HK-2 (cell line): ENCODE measurements around the gene HNMT.
"Not testable (repeated sequence)": the region's sequence is repeated elsewhere in the genome, so short reads cannot be mapped to it uniquely, and the experiment has no call there.

Experiments used
- DNase-seq: peaks from one replicate; pipeline ENCODE4 v3.0.0-alpha.2; 2018; ENCODE audit not compliant: unreplicated experiment

Gene HNMT

DNA sequence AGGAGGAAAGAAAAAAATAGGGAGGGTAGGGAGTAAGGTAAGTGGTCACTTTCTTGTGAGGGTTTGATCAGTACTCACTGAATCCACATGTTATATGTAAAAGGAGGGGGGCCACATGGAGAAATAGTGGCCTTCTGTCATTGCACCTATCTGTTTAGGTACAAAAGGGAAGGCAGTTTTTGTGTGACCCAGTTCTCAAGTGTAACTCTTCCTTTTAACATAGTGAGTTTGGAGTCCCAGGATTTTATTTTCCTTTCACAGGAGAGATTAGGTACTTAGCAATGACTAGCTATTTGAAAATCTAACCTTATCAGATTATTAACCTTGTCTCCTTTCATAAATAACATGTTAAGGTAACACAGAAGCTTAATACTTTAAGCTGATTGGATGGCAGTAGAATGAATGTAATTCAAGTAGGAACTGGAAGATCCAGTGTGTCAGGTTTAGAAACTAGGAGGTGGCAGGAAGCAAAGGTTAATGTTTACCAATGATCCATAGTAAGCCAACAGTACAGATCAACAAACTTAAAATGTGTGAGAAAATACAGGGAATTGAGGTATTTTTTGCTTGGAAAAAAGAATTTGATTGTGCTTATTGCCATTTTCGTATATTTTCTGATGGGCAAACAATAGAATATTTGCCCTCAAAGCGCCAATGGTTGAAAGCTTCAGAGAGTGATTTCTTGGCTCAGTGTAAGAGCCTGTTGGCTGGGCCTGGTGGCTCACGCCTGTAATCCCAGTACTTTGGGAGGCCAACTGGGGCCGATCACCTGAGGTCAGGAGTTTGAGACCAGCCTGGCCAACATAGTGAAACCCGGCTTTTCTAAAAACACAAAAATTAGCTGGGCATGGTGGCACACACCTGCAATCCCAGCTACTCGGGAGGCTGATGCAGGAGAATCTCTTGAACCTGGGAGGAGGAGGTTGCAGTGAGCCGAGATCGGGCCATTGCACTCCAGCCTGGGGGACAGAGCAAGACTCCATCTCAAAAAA, 11.3 kb downstream of the HNMT start:
- DNase-seq, result no peak

DNA sequence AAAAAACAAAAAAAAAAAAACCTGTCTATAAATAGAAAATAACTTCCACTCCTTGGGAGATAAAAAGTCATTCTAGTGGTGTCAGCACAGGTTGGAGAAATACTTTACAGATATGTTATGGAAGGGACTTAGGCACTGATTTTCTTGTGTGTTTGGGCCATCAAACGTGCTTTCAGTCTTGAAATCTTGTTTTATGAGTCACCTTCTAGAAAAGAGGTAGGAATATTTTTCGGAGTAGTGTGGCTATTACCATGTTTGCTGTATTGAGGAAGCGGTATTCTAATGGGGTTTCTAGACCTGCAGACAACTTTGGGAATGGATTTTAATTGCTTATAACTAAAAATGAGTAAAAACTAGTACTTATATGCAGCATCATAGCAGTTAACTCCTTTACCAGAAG, 12.0 kb downstream of the HNMT start:
- DNase-seq, result no peak

DNA sequence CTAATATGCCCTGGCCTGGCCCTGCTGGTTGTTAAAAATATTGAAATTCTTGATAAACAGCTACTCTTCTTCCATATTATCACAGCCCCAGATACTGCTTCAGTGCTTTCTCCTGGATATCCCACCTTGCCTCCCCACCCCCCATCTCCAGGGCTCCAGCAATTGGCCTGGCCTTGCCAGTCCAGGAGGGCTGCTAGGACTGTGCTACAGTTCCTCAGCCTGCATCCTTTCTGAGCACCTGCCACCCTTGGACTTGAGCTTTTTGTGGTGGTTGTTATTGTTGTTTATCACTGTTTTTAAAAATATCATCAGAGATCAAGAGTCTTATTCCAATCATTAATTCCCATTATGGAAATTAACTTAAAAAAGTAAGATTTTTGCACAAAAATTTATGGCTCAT, 13.5 kb downstream of the HNMT start:
- no peak for DNase-seq

DNA sequence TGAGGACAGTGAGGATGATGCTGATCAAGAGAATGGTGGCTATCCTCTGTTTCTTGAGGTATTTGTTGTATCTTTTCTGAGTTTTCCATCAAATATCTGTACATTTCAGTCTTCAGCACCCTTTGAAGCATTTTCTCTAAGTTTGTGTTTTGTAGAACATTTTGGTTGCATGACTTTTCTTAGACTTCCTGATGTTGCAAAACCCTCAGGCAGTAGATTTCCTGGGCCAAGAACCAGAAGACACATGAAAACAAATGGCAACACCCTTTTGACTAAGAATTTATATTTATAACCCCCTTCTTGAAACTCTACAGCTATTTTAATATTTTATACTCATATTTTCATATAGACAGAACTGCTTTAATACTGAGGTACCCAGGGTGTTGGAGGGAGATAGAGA, 16.2 kb downstream of the HNMT start:
- no peak for DNase-seq

DNA sequence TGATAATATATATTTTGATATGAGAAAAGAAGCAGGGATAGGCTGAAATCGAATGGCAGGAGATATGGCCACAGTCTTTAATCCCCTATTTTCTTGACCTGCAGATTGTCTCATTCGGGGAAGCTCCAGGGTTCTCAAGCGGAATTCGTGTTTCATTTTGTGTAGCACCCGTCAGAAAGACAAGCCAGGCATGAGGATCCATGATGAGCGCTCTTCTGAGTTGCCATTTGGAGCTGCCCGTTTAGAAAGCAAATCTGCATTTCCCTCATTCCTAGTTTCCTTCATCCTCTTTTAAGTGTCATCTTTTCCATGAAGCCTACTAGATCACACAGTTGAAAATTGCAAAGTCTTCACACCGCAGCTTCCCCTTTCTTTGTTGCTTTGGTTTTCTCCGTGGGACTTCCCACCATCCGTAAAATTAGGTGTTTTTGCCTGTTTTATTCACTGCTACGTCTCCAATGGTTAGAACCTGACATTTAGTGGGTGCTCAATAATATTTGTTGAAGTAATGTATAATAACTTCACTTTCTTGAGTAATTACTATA, 16.9 kb downstream of the HNMT start:
- DNase-seq, result no peak

DNA sequence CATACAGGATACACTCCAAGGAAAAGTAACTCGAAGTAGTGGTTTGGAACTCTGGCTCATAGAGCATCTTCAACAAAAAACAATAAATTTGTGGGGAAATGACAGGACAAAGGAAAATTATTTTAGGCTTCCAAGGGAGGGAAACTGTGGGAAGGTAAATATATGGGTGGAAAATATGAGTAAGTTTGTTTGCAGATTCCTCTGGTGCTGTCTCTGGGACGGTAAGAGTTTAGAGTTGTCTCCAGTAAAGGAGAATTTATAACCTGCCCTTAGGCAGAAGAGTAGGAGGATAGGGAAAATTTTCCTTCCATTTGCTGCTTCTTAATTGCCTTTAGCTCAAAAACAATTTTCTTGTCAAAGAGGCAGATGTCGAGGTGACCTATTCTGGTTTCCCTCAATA, 19.3 kb downstream of the HNMT start:
- DNase-seq, result no peak

DNA sequence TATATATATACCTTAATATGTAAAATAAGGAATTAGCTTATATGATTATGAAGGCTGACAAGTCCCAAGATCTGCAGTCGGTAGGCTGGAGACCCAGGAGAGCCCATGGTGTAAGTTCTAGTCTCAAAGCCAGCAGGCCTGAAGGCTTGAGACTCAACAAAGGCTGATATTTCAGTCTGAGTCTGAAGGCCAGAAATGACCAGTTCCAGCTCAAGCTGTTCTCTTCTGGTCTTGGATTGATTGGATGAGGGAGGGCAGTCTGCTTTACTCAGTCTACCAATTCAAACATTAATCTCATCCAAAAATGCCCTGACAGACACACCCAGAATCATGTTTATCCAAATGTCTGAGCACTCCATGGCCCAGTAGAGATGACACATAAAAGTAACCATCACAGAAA, 22.0 kb downstream of the HNMT start:
- DNase-seq, result no peak

DNA sequence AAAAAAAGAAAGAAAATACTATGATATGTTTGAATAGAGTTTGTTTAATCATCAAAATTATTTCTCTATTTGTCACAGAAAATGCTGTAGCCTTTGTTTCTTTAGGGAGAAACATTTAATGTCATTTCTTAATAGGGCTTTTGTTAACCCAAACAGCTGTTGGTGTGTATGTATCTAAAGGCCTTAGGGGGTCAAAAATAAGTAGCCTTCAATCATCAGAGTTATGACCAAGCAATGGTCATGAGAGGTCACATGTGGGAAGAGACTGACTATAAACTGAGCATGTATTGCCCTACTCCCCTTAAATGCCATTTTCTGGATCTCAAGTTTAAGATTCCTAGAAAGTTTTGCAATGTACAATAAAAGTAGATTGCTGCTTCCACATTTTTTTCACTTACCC, 22.7 kb downstream of the HNMT start:
- no peak for DNase-seq

DNA sequence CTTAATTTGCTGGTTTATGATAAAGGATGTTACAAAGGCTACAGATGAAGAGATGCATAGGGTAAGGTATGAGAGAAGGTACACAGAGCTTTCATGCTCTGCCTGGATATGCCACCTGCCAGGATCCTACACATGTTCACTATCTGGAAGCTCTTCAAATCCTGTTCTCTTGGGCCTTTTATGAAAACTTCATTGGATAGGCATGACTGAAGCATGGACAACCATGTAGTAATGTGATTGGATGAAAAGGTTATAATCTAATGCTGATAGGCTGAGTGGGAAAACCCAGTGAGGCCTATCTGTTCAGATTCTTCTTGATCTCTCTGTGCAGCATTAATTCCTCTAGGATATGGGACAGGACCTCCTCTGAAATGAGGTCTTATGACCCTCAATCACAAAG, 26.8 kb downstream of the HNMT start:
- DNase-seq, result no peak

DNA sequence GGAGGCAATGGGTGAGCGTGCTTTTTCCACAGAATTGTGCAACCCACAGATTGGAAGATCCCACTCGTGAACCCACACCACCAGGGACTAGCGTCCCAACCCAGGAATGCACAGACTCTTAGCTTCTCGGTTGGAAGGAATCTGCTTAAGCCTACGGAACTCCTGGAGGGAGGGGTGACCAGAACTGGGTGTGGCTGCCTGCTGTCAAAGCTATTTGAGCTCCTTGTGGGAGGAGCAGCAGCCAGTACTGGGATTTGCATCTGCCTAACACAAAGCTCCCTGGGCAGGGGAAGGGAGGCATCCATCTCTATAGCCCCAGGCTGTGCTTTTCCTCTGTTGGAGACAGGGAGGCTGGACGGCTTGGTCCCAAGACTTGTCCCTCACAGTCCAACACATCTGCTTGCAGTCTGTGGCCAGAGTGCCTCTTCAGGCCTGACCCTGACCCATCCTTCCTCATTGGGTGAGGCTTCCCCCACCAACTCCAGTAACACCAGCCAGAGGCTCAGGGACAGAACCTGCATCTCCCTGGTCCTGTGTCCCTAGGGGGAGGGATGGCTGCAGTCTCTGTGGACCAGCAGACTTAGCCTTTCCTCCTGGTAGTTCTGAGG, 27.9 kb downstream of the HNMT start:
- DNase-seq, result no peak

- DNase-seq, result not testable (repeated sequence)
Measured at GRCh38 chr2:137993715-137994476, 29.6 kb downstream of the HNMT start.

- not testable (repeated sequence) for DNase-seq
Measured at GRCh38 chr2:137995368-137995767, 31.1 kb downstream of the HNMT start.

GRCh38 chr2:137996158-137996557, 31.9 kb downstream of the HNMT start:
- not testable (repeated sequence) for DNase-seq

GRCh38 chr2:137997733-137998132, 33.5 kb downstream of the HNMT start:
- no peak for DNase-seq

DNA sequence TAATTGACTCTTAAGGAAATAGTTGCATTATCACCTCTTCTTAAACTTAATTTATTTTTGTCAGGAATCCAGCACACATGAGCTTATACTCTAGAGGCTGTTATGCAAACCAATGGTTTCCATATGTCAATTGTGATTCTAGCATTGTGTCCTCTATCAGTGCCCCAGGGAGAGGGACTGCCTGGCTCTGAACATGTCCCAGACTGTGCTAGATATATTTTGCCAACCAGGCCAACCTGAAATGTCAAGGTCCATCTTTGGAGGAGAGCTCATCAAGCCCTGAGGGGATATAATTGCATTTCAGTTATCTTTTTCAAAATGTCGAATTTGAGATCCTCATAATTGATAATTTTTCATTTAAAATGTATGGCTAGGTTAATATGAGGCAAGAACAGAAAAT, 34.2 kb downstream of the HNMT start:
- no peak for DNase-seq

- no peak for DNase-seq
Measured at GRCh38 chr2:137999273-137999672, 35.0 kb downstream of the HNMT start.

GRCh38 chr2:138000009-138000408, 35.7 kb downstream of the HNMT start:
- no peak for DNase-seq

- DNase-seq, result no peak
Measured at GRCh38 chr2:138000796-138001195, 36.5 kb downstream of the HNMT start.

- DNase-seq, result no peak
Measured at GRCh38 chr2:138003411-138003810, 39.1 kb downstream of the HNMT start.

DNA sequence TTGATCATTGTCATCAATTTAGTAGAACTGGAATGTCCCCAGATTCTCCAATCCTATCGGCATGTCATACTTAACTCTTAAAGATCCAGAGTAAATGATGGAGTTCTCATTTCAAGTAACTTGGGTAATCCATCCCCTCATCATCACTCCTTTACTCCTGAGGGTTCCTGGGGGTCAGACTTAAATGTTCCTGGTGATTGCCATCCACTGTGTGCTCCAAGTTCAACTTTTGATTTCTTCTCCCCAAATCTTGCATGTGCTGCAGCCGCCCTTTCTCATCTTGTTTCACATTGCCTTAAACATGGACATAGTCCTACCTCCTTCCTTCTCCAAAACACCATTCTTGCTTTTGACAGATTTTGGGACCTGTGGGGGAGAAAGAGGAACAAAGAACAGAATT, 43.2 kb downstream of the HNMT start:
- DNase-seq, result no peak

- DNase-seq, result no peak
Measured at GRCh38 chr2:138009622-138010021, 45.3 kb downstream of the HNMT start.

DNA sequence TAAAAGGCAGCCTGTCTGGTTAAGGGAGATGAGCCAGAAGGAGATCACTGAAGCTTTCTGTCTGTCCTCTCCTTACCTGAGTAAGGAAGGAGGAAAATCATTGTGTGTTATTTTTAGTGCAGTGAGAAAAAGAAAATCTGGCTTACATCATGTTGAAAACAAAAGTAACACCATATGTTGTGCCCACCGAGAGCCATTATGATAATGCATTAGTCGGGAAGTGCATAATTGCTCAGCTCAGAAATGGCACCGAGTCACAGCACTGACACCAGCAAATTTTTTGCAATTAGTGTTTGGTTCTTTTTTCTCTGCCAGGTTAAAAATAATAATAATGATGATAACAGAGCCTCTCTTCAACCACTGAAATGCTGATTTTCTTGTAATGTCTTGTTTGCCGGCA, 46.6 kb downstream of the HNMT start:
- no peak for DNase-seq
